HG03060 (cell line): Measurements from ENCODE around the gene PCDHB13.
"Not testable (repeated sequence)": the region's sequence is repeated elsewhere in the genome, so short reads cannot be mapped to it uniquely, and the experiment has no call there.

Source experiments
- ATAC-seq: cut with Tn5 transposase; IDR thresholded peaks from one replicate; pipeline ENCODE4 v1.9.1; 2021; ENCODE audit warnings: low read depth, moderate number of reproducible peaks; ENCODE audit not compliant: unreplicated experiment

PCDHB13 gene

DNA sequence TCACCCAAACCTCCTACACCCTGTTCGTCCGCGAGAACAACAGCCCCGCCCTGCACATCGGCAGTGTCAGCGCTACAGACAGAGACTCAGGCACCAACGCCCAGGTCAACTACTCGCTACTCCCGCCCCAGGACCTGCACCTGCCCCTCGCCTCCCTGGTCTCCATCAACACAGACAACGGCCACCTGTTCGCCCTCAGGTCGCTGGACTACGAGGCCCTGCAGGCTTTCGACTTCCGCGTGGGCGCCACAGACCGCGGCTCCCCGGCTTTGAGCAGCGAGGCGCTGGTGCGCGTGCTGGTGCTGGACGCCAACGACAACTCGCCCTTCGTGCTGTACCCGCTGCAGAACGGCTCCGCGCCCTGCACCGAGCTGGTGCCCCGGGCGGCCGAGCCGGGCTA, 12.6 kb upstream of the PCDHB13 start:
- ATAC-seq: not testable (repeated sequence)

DNA sequence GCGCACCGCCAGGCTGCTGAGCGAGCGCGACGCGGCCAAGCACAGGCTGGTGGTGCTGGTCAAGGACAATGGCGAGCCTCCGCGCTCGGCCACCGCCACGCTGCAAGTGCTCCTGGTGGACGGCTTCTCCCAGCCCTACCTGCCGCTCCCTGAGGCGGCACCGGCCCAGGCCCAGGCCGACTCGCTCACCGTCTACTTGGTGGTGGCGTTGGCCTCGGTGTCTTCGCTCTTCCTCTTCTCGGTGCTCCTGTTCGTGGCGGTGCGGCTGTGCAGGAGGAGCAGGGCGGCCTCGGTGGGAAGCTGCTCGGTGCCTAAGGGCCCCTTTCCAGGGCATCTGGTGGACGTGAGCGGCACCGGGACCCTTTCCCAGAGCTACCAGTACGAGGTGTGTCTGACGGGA, 12.1 kb upstream of the PCDHB13 start:
- ATAC-seq: not testable (repeated sequence)

DNA sequence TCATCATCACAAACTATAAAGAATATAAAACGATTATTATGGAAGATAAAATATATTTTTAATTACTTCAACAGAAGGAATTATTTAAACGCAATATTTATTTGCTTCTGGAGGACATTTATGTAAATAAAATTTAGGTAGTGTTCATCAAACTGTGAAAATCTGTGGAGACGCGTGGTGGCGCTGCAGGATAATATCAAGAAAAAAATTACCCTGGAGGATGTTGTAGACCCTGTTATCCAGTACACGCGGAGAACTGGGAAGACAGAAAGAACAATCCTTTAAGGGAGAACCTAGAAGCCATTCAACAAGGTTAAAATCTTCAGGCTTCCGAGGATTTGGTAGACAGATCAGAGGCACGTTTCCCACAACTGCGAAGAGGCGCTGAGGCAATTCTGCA, 5.2 kb upstream of the PCDHB13 start, which contains the start of gene PCDHB12:
TSS of gene PCDHB12 (plus strand) at position 242 of the 400 bp plus-strand sequence. CDS start 189 bp downstream, outside the sequence.
- ATAC-seq: no peak

DNA sequence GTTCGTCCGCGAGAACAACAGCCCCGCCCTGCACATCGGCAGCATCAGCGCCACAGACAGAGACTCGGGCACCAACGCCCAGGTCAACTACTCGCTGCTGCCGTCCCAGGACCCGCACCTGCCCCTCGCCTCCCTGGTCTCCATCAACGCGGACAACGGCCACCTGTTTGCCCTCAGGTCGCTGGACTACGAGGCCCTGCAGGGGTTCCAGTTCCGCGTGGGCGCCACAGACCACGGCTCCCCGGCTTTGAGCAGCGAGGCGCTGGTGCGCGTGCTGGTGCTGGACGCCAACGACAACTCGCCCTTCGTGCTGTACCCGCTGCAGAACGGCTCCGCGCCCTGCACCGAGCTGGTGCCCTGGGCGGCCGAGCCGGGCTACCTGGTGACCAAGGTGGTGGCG, 3.4 kb upstream of the PCDHB13 start:
- not testable (repeated sequence) for ATAC-seq

DNA sequence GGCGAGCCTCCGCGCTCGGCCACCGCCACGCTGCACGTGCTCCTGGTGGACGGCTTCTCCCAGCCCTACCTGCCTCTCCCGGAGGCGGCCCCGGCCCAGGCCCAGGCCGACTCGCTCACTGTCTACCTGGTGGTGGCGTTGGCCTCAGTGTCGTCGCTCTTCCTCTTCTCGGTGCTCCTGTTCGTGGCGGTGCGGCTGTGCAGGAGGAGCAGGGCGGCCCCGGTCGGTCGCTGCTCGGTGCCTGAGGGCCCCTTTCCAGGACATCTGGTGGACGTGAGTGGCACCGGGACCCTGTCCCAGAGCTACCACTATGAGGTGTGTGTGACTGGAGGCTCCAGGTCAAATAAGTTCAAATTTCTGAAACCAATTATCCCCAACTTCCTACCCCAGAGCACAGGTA, 2.9 kb upstream of the PCDHB13 start:
- not testable (repeated sequence) for ATAC-seq

DNA sequence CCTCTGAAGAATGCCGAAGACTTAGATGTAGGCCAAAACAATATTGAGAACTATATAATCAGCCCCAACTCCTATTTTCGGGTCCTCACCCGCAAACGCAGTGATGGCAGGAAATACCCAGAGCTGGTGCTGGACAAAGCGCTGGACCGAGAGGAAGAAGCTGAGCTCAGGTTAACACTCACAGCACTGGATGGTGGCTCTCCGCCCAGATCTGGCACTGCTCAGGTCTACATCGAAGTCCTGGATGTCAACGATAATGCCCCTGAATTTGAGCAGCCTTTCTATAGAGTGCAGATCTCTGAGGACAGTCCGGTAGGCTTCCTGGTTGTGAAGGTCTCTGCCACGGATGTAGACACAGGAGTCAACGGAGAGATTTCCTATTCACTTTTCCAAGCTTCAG, 864 bp downstream of the PCDHB13 start:
- not testable (repeated sequence) for ATAC-seq

DNA sequence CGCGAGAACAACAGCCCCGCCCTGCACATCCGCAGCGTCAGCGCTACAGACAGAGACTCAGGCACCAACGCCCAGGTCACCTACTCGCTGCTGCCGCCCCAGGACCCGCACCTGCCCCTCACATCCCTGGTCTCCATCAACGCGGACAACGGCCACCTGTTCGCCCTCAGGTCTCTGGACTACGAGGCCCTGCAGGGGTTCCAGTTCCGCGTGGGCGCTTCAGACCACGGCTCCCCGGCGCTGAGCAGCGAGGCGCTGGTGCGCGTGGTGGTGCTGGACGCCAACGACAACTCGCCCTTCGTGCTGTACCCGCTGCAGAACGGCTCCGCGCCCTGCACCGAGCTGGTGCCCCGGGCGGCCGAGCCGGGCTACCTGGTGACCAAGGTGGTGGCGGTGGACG, 1.8 kb downstream of the PCDHB13 start:
- not testable (repeated sequence) for ATAC-seq

DNA sequence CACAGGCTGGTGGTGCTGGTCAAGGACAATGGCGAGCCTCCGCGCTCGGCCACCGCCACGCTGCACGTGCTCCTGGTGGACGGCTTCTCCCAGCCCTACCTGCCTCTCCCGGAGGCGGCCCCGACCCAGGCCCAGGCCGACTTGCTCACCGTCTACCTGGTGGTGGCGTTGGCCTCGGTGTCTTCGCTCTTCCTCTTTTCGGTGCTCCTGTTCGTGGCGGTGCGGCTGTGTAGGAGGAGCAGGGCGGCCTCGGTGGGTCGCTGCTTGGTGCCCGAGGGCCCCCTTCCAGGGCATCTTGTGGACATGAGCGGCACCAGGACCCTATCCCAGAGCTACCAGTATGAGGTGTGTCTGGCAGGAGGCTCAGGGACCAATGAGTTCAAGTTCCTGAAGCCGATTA, 2.3 kb downstream of the PCDHB13 start:
- not testable (repeated sequence) for ATAC-seq

DNA sequence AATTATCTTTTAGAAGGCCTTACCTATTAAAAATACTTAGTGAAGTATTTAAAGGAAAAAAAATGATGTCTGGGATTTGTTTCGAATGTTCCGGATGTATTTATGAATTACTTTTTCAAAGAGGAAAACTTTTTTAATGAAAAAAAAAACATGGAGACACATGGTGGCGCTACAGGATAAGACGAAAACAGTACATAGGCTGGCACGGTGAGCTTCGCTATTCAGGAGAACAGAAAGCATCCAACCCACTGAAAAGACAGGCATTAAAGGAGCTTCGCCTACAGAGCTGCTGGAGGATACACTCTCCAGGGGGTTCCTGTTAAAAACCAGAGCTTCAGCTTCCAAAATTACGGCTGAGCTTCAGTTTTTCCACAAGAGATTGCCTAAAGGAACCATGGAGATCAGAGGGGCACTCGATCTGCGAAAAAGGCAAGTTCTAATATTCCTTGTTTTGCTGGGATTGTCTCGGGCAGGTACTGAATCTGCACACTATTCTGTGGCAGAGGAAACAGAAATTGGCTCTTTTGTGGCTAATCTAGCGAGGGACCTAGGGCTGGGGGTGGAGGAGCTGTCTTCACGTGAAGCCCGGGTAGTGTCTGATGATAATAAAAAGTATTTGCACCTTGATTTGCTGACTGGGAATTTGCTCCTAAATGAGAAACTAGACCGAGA, 9.5 kb downstream of the PCDHB13 start, which contains the start of gene PCDHB14:
TSS of gene PCDHB14 (plus strand) at position 232 of the 672 bp plus-strand sequence. CDS start at position 395, 163 bp downstream.
- no peak for ATAC-seq

DNA sequence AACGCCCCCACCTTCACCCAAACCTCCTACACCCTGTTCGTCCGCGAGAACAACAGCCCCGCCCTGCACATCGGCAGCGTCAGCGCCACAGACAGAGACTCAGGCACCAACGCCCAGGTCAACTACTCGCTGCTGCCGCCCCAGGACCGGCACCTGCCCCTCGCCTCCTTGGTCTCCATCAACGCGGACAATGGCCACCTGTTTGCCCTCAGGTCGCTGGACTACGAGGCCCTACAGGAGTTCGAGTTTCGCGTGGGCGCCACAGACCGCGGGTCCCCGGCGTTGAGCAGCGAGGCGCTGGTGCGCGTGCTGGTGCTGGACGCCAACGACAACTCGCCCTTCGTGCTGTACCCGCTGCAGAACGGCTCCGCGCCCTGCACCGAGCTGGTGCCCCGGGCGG, 11.1 kb downstream of the PCDHB13 start:
- not testable (repeated sequence) for ATAC-seq

DNA sequence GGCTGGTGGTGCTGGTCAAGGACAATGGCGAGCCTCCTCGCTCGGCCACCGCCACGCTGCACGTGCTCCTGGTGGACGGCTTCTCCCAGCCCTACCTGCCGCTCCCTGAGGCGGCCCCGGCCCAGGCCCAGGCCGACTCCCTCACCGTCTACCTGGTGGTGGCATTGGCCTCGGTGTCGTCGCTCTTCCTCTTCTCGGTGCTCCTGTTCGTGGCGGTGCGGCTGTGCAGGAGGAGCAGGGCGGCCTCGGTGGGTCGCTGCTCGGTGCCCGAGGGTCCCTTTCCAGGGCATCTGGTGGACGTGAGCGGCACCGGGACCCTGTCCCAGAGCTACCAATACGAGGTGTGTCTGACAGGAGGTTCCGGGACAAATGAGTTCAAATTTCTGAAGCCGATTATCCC, 11.7 kb downstream of the PCDHB13 start:
- not testable (repeated sequence) for ATAC-seq

DNA sequence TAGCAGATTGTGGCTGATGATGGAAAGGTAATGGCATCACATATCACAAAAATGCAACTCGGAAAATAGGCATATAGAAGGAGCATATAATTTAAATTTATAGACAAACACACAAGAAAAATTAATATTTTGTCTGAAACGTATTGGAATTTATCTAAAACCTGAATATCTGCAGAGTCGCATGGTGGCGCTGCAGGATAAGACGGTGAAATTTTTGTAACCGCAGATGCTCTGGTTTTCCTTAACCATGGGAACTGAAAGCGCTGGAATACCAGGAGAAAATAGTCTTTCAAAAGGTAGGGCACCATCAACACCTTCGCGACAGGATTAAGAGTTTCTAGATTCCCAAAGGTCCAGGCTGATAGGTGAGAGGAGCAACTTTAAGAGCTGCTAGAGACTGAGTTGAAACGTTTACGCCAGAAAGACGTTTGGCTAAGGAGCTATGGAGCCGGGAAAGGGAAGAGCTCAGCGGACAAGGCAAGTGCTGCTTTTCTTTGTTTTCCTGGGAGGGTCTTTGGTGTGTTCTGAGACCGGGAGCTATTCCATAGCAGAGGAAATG, 20.5 kb downstream of the PCDHB13 start:
- ATAC-seq: no peak

DNA sequence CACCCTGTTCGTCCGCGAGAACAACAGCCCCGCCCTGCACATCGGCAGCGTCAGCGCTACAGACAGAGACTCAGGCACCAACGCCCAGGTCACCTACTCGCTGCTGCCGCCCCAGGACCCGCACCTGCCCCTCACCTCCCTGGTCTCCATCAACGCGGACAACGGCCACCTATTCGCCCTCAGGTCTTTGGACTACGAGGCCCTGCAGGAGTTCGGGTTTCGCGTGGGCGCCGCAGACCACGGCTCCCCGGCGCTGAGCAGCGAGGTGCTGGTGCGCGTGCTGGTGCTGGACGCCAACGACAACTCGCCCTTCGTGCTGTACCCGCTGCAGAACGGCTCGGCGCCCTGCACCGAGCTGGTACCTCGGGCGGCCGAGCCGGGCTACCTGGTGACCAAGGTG, 22.2 kb downstream of the PCDHB13 start:
- not testable (repeated sequence) for ATAC-seq

DNA sequence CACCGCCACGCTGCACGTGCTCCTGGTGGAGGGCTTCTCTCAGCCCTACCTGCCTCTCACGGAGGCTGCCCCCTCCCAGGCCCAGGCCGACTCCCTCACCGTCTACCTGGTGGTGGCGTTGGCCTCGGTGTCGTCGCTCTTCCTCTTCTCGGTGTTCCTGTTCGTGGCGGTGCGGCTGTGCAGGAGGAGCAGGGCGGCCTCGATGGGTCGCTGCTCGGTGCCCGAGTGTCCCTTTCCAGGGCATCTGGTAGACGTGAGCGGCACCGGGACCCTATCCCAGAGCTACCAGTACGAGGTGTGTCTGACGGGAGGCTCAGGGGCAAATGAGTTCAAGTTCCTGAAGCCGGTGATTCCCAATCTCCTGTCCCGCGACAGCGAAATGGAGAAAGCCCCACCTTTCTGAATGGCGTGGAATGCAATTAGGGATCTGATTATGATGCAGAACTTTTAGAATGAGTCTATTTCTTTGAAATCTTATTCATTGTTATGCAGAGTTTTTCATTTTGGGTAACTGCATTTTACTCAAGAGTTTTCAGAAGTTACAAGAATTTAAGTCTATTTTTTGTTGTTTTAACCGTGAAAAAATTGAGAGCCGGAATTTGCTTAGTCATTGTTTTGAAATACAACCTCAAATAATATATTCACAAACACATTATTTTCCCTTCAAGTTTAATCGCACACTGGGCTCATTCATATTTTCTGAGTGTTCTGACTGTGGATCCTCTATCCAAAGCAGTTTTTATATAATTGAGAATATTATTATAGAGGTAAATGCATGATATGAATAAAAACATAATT, 23.0 kb downstream of the PCDHB13 start:
- ATAC-seq: no peak

DNA sequence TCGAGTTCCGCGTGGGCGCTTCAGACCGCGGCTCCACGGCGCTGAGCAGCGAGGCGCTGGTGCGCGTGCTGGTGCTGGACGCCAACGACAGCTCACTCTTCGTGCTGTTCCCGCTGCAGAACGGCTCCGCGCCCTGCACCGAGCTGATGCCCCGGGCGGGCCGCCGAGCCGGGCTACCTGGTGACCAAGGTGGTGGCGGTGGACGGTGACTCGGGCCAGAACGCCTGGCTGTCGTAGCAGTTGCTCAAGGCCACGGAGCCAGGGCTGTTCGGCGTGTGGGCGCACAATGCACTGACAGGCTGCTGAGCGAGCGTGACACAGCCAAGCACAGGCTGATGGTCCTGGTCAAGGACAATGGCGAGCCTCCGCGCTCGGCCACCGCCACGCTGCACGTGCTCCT, 27.8 kb downstream of the PCDHB13 start:
- no peak for ATAC-seq

DNA sequence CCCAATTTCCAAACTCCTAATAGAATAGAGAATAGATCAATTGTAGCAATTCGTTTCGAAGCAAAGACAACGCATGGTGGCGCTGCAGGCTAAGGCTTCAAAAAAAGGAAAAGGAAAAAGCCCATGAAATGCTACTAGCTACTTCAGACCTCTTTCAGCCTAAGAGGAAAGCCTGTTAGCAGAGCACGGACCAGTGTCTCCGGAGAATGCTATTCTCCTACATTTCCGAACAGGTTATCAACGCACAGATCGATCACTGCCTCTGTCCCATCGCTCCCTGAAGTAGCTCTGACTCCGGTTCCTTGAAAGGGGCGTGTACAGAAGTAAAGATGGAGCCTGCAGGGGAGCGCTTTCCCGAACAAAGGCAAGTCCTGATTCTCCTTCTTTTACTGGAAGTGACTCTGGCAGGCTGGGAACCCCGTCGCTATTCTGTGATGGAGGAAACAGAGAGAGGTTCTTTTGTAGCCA, 31.6 kb downstream of the PCDHB13 start, which contains the start of gene PCDHB15:
TSS of gene PCDHB15 (plus strand) at position 146 of the 468 bp plus-strand sequence. CDS start at position 330, 184 bp downstream.
- no peak for ATAC-seq

DNA sequence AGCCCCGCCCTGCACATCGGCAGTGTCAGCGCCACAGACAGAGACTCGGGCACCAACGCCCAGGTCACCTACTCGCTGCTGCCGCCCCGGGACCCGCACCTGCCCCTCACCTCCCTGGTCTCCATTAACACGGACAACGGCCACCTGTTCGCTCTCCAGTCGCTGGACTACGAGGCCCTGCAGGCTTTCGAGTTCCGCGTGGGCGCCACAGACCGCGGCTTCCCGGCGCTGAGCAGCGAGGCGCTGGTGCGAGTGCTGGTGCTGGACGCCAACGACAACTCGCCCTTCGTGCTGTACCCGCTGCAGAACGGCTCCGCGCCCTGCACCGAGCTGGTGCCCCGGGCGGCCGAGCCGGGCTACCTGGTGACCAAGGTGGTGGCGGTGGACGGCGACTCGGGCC, 33.3 kb downstream of the PCDHB13 start:
- not testable (repeated sequence) for ATAC-seq

DNA sequence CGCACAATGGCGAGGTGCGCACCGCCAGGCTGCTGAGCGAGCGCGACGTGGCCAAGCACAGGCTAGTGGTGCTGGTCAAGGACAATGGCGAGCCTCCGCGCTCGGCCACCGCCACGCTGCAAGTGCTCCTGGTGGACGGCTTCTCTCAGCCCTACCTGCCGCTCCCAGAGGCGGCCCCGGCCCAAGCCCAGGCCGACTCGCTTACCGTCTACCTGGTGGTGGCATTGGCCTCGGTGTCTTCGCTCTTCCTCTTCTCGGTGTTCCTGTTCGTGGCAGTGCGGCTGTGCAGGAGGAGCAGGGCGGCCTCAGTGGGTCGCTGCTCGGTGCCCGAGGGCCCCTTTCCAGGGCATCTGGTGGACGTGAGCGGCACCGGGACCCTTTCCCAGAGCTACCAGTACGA, 33.7 kb downstream of the PCDHB13 start:
- ATAC-seq: not testable (repeated sequence)

DNA sequence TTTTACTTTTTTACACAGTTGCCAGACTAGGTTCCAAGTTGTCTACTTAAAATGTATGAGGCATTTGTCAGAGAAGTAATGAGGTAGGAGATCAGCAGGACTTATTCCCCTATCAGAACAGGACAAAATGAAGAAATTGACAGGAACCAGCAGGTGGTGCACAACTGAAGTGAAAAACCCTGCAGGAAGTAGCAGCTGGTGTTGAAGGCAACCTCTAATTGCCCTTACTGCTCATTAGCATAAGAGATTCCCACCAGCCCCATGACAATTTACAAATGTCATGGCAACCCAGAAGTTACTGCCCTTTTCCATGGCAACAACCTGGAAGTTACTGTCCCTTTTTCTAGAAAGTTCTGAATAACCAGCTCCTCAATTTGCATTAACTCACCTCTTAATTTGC, 36.9 kb downstream of the PCDHB13 start:
- no peak for ATAC-seq

DNA sequence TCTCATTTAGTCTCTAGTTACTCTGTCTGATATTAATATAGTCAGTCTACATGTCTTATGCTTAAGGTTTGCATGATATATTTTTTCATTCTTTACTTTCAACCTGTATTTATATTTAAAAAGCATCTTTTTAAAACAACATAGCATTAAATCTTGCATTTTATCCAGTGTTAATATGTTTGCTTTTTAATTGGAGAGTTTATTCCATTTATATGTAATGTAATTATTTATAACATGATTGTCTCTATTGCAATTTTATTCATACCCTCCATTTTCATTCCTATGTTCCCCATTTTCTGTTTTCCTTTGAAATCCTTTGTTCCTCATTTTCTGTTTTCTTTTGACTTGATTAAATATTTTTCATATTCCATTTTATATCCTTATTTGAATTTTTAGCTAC, 44.7 kb downstream of the PCDHB13 start:
- ATAC-seq: no peak

DNA sequence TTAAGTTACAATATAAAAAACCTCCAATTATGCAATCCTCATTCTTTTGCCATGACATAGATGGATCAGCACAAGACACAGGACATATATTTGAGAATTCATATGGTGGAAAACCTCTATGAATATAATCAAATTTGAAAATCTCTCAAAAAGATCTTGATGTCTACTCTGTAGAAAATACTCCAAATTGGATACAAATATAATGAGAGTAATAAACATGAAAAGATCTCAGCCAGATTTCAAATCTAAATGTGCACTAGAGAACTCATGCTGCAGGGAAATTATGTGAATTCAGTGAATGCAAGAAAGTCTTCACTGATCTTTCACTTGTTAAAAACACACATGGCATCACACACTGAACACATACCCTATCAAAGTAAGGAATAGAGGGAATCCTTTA, 45.2 kb downstream of the PCDHB13 start:
- ATAC-seq: no peak
